HG02885 (cell line): ENCODE measurements around the gene C3orf22.

Experiments
- ATAC-seq: cut with Tn5 transposase; IDR thresholded peaks from one replicate; pipeline ENCODE4 v1.9.1; 2021; ENCODE audit warnings: mild to moderate bottlenecking; ENCODE audit not compliant: unreplicated experiment, poor library complexity

Gene C3orf22

GRCh38 chr3:126516936-126517290 lies 41.8 kb downstream of the C3orf22 start:
- ATAC-seq = no peak

DNA sequence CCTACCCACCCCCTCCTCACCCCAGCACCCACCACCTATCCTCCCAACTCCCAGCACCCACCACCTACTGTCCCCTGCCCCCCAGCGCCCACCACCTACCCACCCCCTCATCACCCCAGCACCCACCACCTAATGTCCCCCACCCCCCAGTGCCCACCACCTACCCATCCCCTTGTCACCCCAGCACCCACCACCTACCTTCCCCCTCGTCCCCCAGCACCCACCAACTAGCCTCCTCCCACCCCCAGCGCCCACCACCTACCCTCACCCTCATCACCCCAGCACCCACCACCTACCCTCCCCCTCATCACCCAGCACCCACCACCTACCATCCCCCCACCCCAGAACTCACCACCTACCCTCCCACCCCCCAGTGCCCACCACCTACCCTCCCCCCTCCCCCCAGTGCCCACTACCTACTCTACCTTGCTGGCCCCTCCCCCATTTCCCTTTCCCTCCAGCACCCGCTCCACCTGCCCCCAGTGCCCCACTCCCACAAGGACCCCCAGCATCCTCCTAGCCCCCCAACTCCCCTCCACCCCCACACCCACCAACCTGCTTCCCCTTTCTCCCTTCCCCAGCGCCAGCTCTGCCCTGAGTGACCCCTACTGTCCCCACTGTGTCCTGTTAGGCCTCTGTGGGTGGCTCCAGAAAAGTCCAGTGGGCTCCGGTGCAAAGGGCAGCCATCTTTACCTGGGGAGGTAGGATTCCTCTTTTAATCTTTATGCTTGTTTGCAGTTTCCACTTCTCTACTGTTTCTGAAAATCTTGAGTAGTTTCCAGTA lies 42.4 kb downstream of the C3orf22 start:
- ATAC-seq = no peak

DNA sequence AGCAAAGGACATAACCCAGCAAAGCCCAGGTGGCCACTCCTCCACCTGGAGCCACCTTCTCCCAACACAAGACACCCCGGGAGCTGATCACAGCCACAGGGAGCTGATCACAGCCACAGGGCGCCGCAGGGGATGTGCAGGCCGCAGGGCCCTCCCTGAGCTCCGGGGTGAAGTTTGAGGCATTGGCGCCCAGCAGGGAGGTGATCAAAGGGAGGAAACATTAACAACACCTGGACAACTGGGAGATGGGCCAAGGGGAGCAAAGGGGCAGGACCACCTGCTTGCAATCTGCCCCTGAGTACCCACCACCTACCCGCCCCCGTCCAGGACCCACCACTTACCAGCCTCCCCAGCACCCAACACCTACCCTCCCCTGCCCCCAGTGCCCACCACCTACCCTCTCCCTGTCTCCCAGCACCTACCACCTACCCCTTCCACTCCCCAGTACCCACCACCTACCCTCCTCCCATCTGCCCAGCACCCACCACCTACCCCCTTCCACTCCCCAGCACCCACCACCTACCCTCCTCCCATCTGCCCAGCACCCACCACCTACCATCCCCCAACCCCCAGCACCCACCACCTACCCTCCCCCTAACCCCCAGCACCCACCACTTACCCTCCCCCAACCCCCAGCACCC lies 43.5 kb downstream of the C3orf22 start:
- ATAC-seq = no peak

DNA sequence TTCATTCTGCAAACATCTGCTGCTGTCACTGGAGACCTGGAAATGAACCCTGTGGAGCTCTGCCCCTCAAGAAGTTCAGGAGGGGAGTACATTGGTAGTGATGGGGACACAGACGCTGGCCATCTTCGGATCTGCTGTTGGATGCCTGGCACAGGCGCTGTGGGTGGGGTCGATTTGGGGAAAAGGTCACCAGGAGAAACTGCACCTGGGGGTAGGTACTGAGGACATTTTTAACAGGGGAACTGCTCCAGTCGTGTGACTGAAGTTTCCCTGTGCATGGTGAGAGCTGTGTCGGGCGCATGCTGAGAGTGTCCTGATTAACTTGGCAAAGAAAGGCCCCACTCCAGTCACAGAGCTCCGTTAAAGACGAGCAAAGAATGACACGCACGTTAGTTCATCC lies 44.6 kb downstream of the C3orf22 start:
- ATAC-seq = no peak

DNA sequence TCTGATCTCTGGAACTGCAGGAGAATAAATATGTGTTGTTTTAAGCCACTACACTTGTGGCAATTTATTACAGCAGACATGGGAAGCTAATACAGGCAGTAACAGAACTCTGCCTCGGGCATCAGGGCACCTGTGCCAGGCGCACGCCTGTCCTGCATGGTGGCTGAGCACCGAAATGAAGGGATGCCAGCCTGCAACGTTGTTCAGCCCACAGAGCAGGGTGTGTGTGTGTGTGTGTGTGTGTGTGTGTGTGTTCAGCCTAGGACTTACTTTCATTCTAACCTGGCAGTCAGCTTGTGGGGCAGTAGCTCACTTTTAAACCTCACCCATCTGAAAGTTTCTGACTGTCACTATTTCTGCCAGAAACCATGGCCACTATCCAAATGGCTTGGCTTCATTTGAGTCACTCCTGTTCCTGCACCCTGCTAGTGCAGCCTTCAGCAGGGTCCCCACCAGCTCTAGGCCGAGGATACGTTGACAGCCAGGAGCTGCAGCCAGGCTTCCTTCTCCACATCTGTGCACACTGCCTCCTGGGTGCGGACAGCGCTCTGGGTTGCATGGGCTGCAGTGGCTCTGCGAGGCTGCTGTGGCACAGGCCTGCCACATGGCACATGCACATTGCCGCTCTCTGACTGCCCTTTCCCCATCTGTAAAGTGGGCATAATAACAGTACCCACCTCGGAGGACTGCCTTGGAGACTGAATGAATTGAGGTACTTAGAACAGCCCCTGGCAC lies 45.6 kb downstream of the C3orf22 start:
- ATAC-seq = no peak

DNA sequence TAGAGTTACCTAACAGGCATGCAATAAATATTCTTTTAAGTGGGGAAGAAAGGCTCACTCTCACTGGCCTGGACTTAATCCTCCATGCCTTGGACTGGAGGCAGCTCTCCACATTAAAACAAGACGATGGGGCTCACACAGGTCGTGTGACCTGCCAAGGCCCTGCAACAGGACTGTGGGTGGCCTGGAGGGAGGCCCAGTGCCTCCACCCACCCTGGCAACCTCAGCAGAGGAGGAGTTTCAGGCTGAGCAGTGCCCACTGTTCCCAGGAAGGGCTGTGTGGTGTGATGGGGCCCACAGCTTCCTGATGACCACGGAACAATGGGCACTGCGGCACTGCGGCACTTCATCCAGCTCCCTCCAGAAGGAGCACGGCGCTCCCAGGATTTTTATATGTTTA lies 46.7 kb downstream of the C3orf22 start:
- ATAC-seq = no peak

GRCh38 chr3:126511291-126511690 lies 47.4 kb downstream of the C3orf22 start:
- ATAC-seq = no peak

DNA sequence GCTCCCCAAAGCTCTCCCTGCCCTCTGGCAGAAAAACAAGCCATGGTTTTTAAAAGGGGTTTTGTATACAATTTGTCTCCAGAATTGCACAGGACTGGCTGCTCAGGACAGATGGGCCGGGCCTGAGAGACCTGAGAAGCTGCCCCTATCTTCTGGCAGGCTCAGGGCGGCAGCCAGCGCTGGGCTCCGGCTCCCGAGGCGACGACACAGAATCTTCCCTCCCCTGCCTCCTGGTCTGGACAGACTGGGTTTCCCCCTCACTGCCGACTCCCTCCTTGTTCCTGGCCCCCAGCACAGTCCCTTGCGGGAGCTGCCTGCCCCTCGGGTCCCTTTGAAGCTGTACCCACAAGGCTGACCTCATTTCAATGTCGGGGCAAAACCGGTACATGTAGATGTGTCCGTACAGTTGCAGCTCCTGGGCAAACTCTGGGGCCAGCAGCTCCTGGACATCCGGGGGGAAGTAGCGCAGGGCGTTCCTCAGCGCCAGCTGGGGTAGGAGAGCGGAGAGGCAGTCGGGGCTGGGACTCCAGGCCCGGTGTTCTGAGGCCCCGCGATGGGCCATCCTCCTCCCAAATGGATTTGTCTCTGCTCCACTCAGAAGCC lies 48.3 kb downstream of the C3orf22 start:
- no peak for ATAC-seq

GRCh38 chr3:126509597-126510307 lies 49.0 kb downstream of the C3orf22 start:
- ATAC-seq = no peak

- ATAC-seq = no peak
These were observed 50.2 kb downstream of the C3orf22 start for GRCh38 chr3:126508564-126508964.

DNA sequence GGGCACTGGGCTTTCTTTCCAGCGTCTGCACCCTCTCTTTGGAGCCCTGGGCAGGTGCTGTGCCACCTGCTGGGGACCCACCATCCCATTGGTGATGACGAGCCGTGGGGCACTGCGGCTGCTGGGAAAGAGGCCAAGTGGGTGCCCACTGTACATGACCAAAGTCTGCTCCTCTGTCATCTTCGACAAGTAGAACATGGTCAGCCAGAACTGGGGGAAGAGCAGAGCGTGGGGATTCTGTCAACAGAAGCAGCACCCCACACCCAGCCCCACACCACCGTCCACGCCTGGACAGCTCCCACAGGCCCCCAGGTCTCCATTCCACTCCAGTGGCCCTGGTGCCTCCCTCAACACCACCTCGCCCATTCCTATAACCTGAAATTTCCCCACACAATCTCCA lies 50.8 kb downstream of the C3orf22 start:
- no peak for ATAC-seq

DNA sequence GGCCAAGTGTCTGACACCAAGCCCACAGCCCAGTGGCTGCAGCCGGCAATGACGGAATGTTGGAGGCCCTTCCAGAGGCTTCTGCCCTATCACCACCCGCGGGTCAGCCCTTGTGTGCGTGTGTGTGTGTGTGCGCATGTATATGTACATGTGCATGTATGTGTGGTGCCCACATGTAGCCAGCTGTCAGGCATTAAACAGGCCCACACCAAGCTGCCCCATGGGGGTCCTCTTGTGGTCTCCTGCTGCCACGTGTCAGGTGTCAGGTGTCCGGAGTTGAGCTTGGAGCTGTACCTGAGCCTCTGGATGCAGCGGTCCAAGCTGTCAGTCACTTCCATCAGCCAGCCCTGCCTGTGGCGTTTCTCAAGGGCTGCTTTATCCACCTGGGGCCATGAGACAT lies 55.0 kb downstream of the C3orf22 start:
- ATAC-seq = no peak

GRCh38 chr3:126502656-126503055 lies 56.1 kb downstream of the C3orf22 start:
- ATAC-seq = no peak

- ATAC-seq = no peak
These were observed 57.0 kb downstream of the C3orf22 start for GRCh38 chr3:126501736-126502135.

DNA sequence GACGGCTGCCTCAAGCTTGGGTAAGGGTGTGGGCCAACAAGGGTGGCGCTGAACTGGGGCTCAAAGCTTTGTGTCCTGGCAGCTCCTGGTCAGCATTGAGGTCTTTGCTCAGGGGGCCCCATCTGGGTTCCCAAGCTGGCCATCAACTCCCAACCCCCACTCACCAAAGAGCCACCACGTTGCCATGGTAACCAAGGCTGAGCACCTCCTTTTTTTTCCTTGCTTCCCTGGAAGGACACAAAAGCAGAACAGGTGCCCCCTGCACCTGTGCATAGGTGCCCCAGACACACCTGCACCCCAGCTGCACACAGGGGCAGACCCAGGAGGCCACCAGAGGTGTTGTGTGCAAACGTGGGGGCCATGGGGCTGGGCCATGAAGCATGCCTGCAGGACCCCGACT lies 57.7 kb downstream of the C3orf22 start:
- no peak for ATAC-seq

GRCh38 chr3:126500016-126500415 lies 58.7 kb downstream of the C3orf22 start:
- no peak for ATAC-seq
